A549 (cell line): ENCODE results near the gene FCRL2.

ENCODE experiments used
- CTCF ChIP-seq: fragments of >200 bp; sonication (Bioruptor Twin); formaldehyde crosslinking; IDR thresholded peaks from 3 replicates; pipeline ENCODE4 v1.5.1; 2016
- EP300 ChIP-seq, 2 experiments: fragments of >200 bp; sonication (Bioruptor Twin); formaldehyde crosslinking; IDR thresholded peaks; 2 replicates in 1 of 2; 3 replicates in 1 of 2; pipeline ENCODE4 v1.6.1; 2016 to 2017
- FOSL2 ChIP-seq, 2 experiments: fragments of 450-650 bp in 1 of 2; fragments of >200 bp in 1 of 2; sonication (Bioruptor Twin) in 1 of 2; formaldehyde crosslinking; IDR thresholded peaks; 2 replicates each; pipeline versions ENCODE4 v1.5.0 to v1.6.1; 2016 to 2020; ENCODE audit warnings: mild to moderate bottlenecking in 1 of 2, moderate library complexity in 1 of 2
- FOXS1 ChIP-seq: fragments of 250-450 bp; sonication (Bioruptor Pico); IDR thresholded peaks from 2 replicates; pipeline ENCODE4 v1.5.0; 2020; ENCODE audit warnings: mild to moderate bottlenecking, moderate library complexity
- MAFK ChIP-seq: fragments of 450-650 bp; IDR thresholded peaks from 2 replicates; pipeline ENCODE4 v1.6.1; 2014; ENCODE audit not compliant: partially characterized antibody
- MAZ ChIP-seq: fragments of 150-350 bp; IDR thresholded peaks from 2 replicates; pipeline ENCODE4 v1.6.1; 2014; ENCODE audit warnings: antibody characterized with exemption, low read depth, low read length, borderline replicate concordance

GRCh38 chr1:157724537-157725220 lies 52.3 kb downstream of the FCRL2 start:
- TF ChIP-seq FOSL2 (IDR thresholded peaks at IDR 0.05) (no peak), FOSL2 (CRISPR knock-in tag; IDR thresholded peaks at IDR 0.05) (no peak), FOXS1 (CRISPR knock-in tag) (no peak), CTCF (no peak), EP300 (IDR thresholded peaks at IDR 0.05) (no peak), MAZ (no peak), MAFK (no peak)
